Vagina (tissue), 2 donors: ENCODE data around the gene B4GALNT1. TPM values are rescaled to one million over a fixed set of nuclear protein-coding genes. Genes with fewer than 3 reads are reported as not detected.
A peak's percentile ranks its signal among the peaks of the same experiment; 100 is the strongest.
"Not testable (repeated sequence)": the region's sequence is repeated elsewhere in the genome, so short reads cannot be mapped to it uniquely, and the experiment has no call there.

Experiments used
- DNase-seq, 2 donors: peaks; one replicate each; pipeline ENCODE4 v3.0.0-alpha.2; 2017; ENCODE audit errors: extremely low spot score in 2 of 2
- H3K27ac ChIP-seq: fragments of 200-600 bp; sonication (generic); one replicate; pipeline ENCODE4 v1.5.1; 2019
- H3K27me3 ChIP-seq: fragments of 200-600 bp; sonication (generic); one replicate; pipeline ENCODE4 v1.5.1; 2019
- H3K36me3 ChIP-seq, 2 donors: fragments of 200-600 bp; sonication (generic); one replicate each; pipeline ENCODE4 v1.5.1; 2017 to 2019
- H3K4me1 ChIP-seq: fragments of 200-600 bp; sonication (generic); one replicate; pipeline ENCODE4 v1.5.1; 2019
- H3K4me3 ChIP-seq, 2 donors: fragments of 200-600 bp; sonication (generic); 1 replicate in 1 of 2; 2 replicates in 1 of 2; pipeline ENCODE4 v1.5.1; 2016 to 2019
- H3K9me3 ChIP-seq: fragments of 200-600 bp; sonication (generic); one replicate; pipeline ENCODE4 v1.5.1; 2019
- POLR2A ChIP-seq, 2 donors: fragments of 450-650 bp; IDR thresholded peaks; one replicate each; pipeline ENCODE4 v1.6.1; 2017; ENCODE audit warnings: antibody characterized with exemption in 2 of 2, mild to moderate bottlenecking in 2 of 2, moderate library complexity in 2 of 2
- POLR2AphosphoS5 ChIP-seq, 2 donors: sonication (generic); formaldehyde crosslinking; IDR thresholded peaks; one replicate each; pipeline ENCODE4 v1.9.0; 2017; ENCODE audit warnings: antibody characterized with exemption in 2 of 2, mild to moderate bottlenecking in 2 of 2, low read depth in 1 of 2; ENCODE audit not compliant: insufficient read depth in 1 of 2
- intact Hi-C: fragments of 100-400 bp; cut with DNase I; formaldehyde crosslinking; loops from one replicate; pipeline ENCODE4 v1.15.1; 2023
- total RNA-seq: library from RNA; depleted of rRNA; stranded (reverse); fragments of >200 nt; gene quantifications from one replicate; pipeline ENCODE4 v1.2.3, GENCODE V29; 2016
- TF ChIP-seq, protein P1 (sequence below), 3 experiments: fragments of 450-650 bp in 2 of 3; fragments of 200-600 bp in 1 of 3; sonication (generic) in 1 of 3; IDR thresholded peaks; one replicate each; pipeline ENCODE4 v1.5.1; 2017 to 2019; ENCODE audit warnings: antibody characterized with exemption in 3 of 3, mild to moderate bottlenecking in 2 of 3, moderate library complexity in 2 of 3

Gene B4GALNT1
- total RNA-seq, 1 donor from 2014 or later, result 7.6 TPM

DNA sequence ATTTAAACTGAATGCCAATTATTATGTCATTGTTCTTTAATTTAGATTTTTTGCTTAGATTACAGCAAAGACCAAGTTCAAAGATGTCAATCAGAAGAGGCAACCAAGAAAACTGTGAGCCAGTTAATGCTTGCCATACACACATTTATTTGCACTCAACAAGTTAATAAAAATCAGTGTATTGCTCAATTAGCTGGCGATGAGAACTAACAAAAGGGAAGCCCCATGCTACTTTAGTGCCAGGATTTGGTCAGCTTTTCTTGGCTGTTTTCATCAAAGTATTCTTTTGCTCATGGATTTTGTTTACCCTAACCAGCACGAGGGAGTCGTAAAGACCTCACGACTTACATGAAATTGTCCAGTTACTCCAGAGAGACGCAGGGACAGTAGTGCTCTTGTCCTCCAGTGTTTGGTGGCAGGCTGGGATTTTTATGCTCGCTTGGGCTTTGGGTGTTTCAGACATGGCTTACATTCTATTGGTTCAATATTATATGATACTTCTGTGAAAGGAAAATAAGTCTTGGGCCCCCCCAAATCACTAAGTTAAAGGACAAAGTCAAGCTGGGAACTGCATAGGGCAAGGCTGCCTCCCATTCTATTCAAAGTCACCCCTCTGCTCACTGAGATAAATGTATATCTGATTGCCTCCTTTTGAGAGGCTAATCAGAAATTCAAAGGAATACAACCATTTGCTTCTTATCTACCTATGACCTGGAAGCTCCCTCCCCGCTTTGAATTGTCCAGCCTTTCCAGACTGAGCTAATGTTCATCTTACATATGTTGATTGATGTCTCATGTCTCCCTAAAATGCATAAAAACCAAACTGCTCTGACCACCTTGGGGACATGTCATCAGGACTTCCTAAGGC, 7.4 kb upstream of the B4GALNT1 start:
- Histone ChIP-seq H3K4me3 (no peak overlapping the region), H3K9me3 (no peaks in the 10 kb centered on the region), H3K27me3 (no peaks in the 10 kb centered on the region), H3K36me3 (no peaks in the 10 kb centered on the region), H3K27ac (no peak overlapping the region), H3K4me1 (no peaks in the 10 kb centered on the region)
- TF ChIP-seq POLR2A (IDR thresholded peaks at IDR 0.05) (no peak), POLR2AphosphoS5 (IDR thresholded peaks at IDR 0.05; ENCODE audit: insufficient read depth in 1 of 2, low read depth in 1 of 2) (no peak)
- TF ChIP-seq, protein P1, sequence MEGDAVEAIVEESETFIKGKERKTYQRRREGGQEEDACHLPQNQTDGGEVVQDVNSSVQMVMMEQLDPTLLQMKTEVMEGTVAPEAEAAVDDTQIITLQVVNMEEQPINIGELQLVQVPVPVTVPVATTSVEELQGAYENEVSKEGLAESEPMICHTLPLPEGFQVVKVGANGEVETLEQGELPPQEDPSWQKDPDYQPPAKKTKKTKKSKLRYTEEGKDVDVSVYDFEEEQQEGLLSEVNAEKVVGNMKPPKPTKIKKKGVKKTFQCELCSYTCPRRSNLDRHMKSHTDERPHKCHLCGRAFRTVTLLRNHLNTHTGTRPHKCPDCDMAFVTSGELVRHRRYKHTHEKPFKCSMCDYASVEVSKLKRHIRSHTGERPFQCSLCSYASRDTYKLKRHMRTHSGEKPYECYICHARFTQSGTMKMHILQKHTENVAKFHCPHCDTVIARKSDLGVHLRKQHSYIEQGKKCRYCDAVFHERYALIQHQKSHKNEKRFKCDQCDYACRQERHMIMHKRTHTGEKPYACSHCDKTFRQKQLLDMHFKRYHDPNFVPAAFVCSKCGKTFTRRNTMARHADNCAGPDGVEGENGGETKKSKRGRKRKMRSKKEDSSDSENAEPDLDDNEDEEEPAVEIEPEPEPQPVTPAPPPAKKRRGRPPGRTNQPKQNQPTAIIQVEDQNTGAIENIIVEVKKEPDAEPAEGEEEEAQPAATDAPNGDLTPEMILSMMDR (IDR thresholded peaks at IDR 0.05), result no peak
- intact Hi-C loops, result no loop called here
- DNase-seq, result no peak

- DNase-seq, result no peak
- no peak for TF ChIP-seq POLR2A (IDR thresholded peaks at IDR 0.05)
- TF ChIP-seq POLR2AphosphoS5 (IDR thresholded peaks at IDR 0.05; ENCODE audit: insufficient read depth in 1 of 2, low read depth in 1 of 2), result no peak
- TF ChIP-seq, protein P1 (IDR thresholded peaks at IDR 0.05), result no peak
- no peaks in the 10 kb centered on the region for H3K9me3 ChIP-seq
- no peaks in the 10 kb centered on the region for H3K27me3 ChIP-seq
- H3K27ac ChIP-seq, result no peak overlapping the region
- no peaks in the 10 kb centered on the region for H3K36me3 ChIP-seq
- intact Hi-C loops, result no loop called here
- no peak overlapping the region for H3K4me3 ChIP-seq
- H3K4me1 ChIP-seq, result peaks cover 5% of the 10 kb centered on the region
These were observed 5.1 kb upstream of the B4GALNT1 start for GRCh38 chr12:57638096-57638495.

DNA sequence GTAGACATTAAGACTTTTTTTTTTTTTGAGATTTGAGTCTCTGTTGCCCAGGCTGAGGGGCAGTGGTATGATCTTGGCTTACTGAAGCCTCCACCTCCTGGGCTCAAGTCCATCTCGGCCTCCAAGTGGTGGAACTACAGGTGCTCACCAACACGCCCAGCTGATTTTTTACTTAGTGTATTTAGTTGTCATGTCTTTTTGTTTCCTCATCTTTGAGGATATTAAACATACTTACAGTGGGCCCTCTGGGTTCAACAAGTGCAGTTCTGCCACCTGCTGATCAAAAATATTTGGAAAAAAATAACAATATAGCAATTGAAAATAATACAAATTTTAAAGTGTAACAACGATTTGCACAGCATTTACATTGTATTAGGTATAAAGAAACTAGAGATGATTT, 4.4 kb upstream of the B4GALNT1 start:
- no peaks in the 10 kb centered on the region for H3K9me3 ChIP-seq
- H3K36me3 ChIP-seq, result no peaks in the 10 kb centered on the region
- no peak for DNase-seq
- no peak overlapping the region for H3K27ac ChIP-seq
- intact Hi-C loops, result no loop called here
- TF ChIP-seq, protein P1 (IDR thresholded peaks at IDR 0.05), result no peak
- TF ChIP-seq POLR2AphosphoS5 (IDR thresholded peaks at IDR 0.05; ENCODE audit: insufficient read depth in 1 of 2, low read depth in 1 of 2), result no peak
- TF ChIP-seq POLR2A (IDR thresholded peaks at IDR 0.05), result no peak
- no peaks in the 10 kb centered on the region for H3K27me3 ChIP-seq
- no peak overlapping the region for H3K4me3 ChIP-seq
- peaks cover 12% of the 10 kb centered on the region for H3K4me1 ChIP-seq

GRCh38 chr12:57636731-57637130, 3.7 kb upstream of the B4GALNT1 start:
- H3K4me3 ChIP-seq, intact Hi-C loops, H3K27ac ChIP-seq, H3K9me3 ChIP-seq, H3K27me3 ChIP-seq, DNase-seq, H3K36me3 ChIP-seq: not testable (repeated sequence)
- peaks cover 19% of the 10 kb centered on the region for H3K4me1 ChIP-seq

DNA sequence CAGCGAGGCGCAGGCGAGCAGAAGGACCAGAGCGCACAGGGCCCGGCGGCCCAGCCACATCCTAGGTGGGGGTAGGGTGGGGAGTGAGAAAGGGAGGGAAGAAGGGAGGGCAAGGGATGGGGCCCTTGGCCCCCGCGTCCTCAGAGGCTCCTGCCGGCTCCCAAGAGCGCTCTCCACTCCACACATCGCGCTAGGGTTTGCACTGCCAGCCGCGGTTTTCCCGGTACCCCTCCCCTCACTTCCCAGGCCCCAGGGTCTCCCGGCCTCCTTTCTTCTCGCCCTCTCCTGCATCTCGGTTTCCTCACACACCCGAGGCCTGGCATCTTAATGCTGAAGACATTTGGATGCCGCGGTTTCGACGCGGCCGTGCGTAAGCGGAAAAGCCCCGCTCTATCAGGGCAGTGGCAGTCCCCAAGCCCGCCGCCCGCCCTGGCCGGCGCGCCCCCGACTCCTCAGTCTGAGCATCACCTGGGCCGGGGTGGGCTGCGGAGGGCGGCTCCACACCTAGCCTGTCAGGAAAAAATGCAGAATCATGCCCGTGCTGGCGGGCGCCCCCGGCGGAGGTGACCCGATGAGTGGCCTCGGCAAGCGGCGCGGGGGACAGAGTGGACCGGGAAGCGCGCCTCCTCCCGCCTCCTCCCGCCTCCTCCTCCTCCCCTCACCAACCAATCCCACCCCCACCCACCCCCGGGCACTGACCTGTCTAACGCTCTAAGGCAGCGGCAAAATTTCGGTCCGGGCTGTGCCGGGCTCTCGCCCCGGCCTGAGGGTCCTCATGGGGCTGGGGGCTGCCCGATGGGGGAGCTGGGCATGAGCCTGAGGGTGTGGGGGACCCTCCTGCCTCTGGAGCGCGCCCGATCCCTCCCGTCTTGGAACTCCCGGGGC, 686 bp downstream of the B4GALNT1 start:
- peak overlapping the region; percentile 52 to 68 for H3K4me3 ChIP-seq
- no peaks in the 10 kb centered on the region for H3K27me3 ChIP-seq
- H3K27ac ChIP-seq, result peak overlapping the region; percentile 25
- no peaks in the 10 kb centered on the region for H3K36me3 ChIP-seq
- peak in 1 of 2 donors; percentile 79 for DNase-seq
- H3K4me1 ChIP-seq, result peaks cover 23% of the 10 kb centered on the region
- intact Hi-C loops, result no loop called here
- H3K9me3 ChIP-seq, result no peaks in the 10 kb centered on the region
- peak in 1 of 2 donors; percentile 16 for TF ChIP-seq POLR2AphosphoS5 (IDR thresholded peaks at IDR 0.05; ENCODE audit: insufficient read depth in 1 of 2, low read depth in 1 of 2)
- TF ChIP-seq POLR2A (IDR thresholded peaks at IDR 0.05), result no peak
